Keratinocyte (primary cell): Measurements from ENCODE around the gene ATXN10. TPM values are rescaled to one million over a fixed set of nuclear protein-coding genes. Genes with fewer than 3 reads are reported as not detected.
"Not testable (repeated sequence)": the region's sequence is repeated elsewhere in the genome, so short reads cannot be mapped to it uniquely, and the experiment has no call there.

ENCODE experiments used
- DNase-seq: peaks from one replicate; pipeline ENCODE4 v3.0.0-alpha.2; 2011; ENCODE audit warnings: low read depth, missing footprints, low spot score
- FAIRE-seq: peaks from 2 replicates; lab custom pipeline; 2011; peaks lifted over from hg19 to GRCh38; lab: Jason Lieb, UNC
- H2AFZ ChIP-seq: 2 replicates; pipeline ENCODE4 v1.6.0; 2012; ENCODE audit warnings: low read length, control low read depth, inconsistent platforms; ENCODE audit not compliant: control insufficient read depth
- H3K27ac ChIP-seq: 2 replicates; pipeline ENCODE4 v1.5.1; 2011; ENCODE audit warnings: low read length; ENCODE audit not compliant: control insufficient read depth, insufficient read depth
- H3K27me3 ChIP-seq: 3 replicates; pipeline ENCODE4 v1.6.0; 2011; ENCODE audit warnings: low read length; ENCODE audit not compliant: control insufficient read depth, insufficient read depth; ENCODE audit errors: extremely low read depth
- H3K36me3 ChIP-seq, 2 experiments: 2 replicates in 1 of 2; 3 replicates in 1 of 2; pipeline ENCODE4 v1.5.1; 2011; ENCODE audit warnings: low read length in 2 of 2, mild to moderate bottlenecking in 1 of 2; ENCODE audit not compliant: control insufficient read depth in 2 of 2, insufficient read depth in 2 of 2; ENCODE audit errors: extremely low read depth in 1 of 2
- H3K4me1 ChIP-seq: 3 replicates; pipeline ENCODE4 v1.5.1; 2011; ENCODE audit warnings: low read length; ENCODE audit not compliant: control insufficient read depth, insufficient read depth; ENCODE audit errors: extremely low read depth
- H3K4me2 ChIP-seq: 3 replicates; pipeline ENCODE4 v1.6.0; 2011; ENCODE audit warnings: low read depth, low read length; ENCODE audit not compliant: control insufficient read depth, insufficient read depth; ENCODE audit errors: extremely low read depth
- H3K4me3 ChIP-seq, 3 experiments: fragments of 200-600 bp in 1 of 3; sonication (generic) in 1 of 3; 2 replicates in 2 of 3; 3 replicates in 1 of 3; pipeline ENCODE4 v1.5.1; 2011 to 2016; ENCODE audit warnings: low read length in 3 of 3, mild to moderate bottlenecking in 3 of 3, control low read depth in 2 of 3, inconsistent platforms in 1 of 3, low read depth in 1 of 3, mixed read lengths in 1 of 3, mixed run types in 1 of 3, moderate library complexity in 1 of 3; ENCODE audit not compliant: control insufficient read depth in 2 of 3, insufficient read depth in 2 of 3; ENCODE audit errors: extremely low read depth in 1 of 3
- H3K79me2 ChIP-seq: 2 replicates; pipeline ENCODE4 v1.6.0; 2012; ENCODE audit warnings: low read length; ENCODE audit not compliant: control insufficient read depth, insufficient read depth
- H3K9ac ChIP-seq: 3 replicates; pipeline ENCODE4 v1.6.0; 2011; ENCODE audit warnings: low read length; ENCODE audit not compliant: control insufficient read depth, insufficient read depth; ENCODE audit errors: extremely low read depth
- H3K9me1 ChIP-seq: 3 replicates; pipeline ENCODE4 v1.6.0; 2011; ENCODE audit warnings: low read length; ENCODE audit not compliant: control insufficient read depth, insufficient read depth; ENCODE audit errors: extremely low read depth
- H3K9me3 ChIP-seq: 2 replicates; pipeline ENCODE4 v1.5.1; 2012; ENCODE audit warnings: low read depth, low read length; ENCODE audit not compliant: control insufficient read depth
- H4K20me1 ChIP-seq: 3 replicates; pipeline ENCODE4 v1.6.0; 2011; ENCODE audit warnings: low read length; ENCODE audit not compliant: control insufficient read depth, insufficient read depth; ENCODE audit errors: extremely low read depth
- EZH2 ChIP-seq: IDR thresholded peaks from one replicate; pipeline ENCODE4 v1.6.1; 2012; ENCODE audit warnings: inconsistent platforms, mild to moderate bottlenecking, low read length, moderate library complexity
- dilution Hi-C: fragments of 300-500 bp; cut with MboI; formaldehyde crosslinking; loops from one replicate; pipeline ENCODE4 v1.7.0; 2020; ENCODE audit warnings: low sequenced_read_pairs; ENCODE audit not compliant: extremely low pct_ligation_motif_present
- polyA plus RNA-seq, 5 experiments: library from polyadenylated mRNA; depleted of rRNA in 3 of 5; stranded (reverse) in 3 of 5; stranded (forward) in 1 of 5; unstranded in 1 of 5; fragments of >200 nt; gene quantifications; 1 replicate in 1 of 5; 2 replicates in 3 of 5; 3 replicates in 1 of 5; pipeline versions ENCODE4 v1.2.1 to v1.2.3, GENCODE V29; 2011 to 2012; ENCODE audit warnings: missing spikeins in 2 of 5, low read depth in 1 of 5, low replicate concordance in 1 of 5
- TF ChIP-seq, protein P1 (sequence below), 3 experiments: IDR thresholded peaks in 1 of 3; conservative IDR thresholded peaks in 1 of 3; optimal IDR thresholded peaks in 1 of 3; 2 replicates in 2 of 3; 3 replicates in 1 of 3; pipeline versions ENCODE3 to v1.5.1; 2011; ENCODE audit warnings: low read length in 3 of 3, mild to moderate bottlenecking in 3 of 3, moderate library complexity in 2 of 3, control low read depth in 1 of 3, inconsistent platforms in 1 of 3; ENCODE audit not compliant: insufficient read depth in 2 of 3; ENCODE audit errors: extremely low read depth in 1 of 3

The ATXN10 gene
- polyA plus RNA-seq, 1 donor (not counting 4 experiments of a cell fraction or from before 2014, with no cell fraction given) = 276 TPM

DNA sequence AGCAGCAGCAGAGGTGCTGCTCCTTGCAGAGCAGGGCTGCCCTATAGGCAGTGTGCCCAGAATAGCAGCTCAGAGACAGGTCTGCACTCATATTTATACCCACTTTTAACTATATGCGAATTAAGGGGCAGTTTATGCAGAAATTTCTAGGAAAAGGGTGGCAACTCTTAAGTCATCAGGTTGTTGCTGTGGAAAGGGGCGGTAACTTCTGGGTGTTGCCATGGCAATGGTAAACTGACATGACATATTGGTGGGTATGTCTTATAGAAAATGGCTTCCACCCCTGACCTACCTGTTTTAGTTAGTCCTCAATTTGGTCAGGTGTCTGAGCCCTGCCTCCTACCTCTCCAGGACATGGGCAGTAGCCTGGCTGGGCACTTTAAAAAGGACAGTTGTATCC is 122.3 kb downstream of the ATXN10 start:
- no peaks in the 10 kb centered on the region for H3K4me1 ChIP-seq
- H3K9me1 ChIP-seq = no peaks in the 10 kb centered on the region
- TF ChIP-seq, protein P1, sequence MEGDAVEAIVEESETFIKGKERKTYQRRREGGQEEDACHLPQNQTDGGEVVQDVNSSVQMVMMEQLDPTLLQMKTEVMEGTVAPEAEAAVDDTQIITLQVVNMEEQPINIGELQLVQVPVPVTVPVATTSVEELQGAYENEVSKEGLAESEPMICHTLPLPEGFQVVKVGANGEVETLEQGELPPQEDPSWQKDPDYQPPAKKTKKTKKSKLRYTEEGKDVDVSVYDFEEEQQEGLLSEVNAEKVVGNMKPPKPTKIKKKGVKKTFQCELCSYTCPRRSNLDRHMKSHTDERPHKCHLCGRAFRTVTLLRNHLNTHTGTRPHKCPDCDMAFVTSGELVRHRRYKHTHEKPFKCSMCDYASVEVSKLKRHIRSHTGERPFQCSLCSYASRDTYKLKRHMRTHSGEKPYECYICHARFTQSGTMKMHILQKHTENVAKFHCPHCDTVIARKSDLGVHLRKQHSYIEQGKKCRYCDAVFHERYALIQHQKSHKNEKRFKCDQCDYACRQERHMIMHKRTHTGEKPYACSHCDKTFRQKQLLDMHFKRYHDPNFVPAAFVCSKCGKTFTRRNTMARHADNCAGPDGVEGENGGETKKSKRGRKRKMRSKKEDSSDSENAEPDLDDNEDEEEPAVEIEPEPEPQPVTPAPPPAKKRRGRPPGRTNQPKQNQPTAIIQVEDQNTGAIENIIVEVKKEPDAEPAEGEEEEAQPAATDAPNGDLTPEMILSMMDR (optimal IDR thresholded peaks at IDR 0.05 in 1 of 3, IDR thresholded peaks at IDR 0.05 in 1 of 3, conservative IDR thresholded peaks at IDR 0.05 in 1 of 3; ENCODE audit: extremely low read depth in 1 of 3, insufficient read depth in 2 of 3, low read length in 3 of 3) = no peak
- no peak for TF ChIP-seq EZH2
- dilution Hi-C loops = no loop called here
- peaks cover 4 to 13% of the 10 kb centered on the region in 2 experiments for H3K36me3 ChIP-seq
- FAIRE-seq (no peak), DNase-seq (no peak)
- H2AFZ ChIP-seq = no peak overlapping the region
- no peaks in the 10 kb centered on the region for H3K27me3 ChIP-seq
- no peak overlapping the region for H3K4me3 ChIP-seq
- H3K9ac ChIP-seq = no peak overlapping the region
- H3K79me2 ChIP-seq = no peaks in the 10 kb centered on the region
- H3K9me3 ChIP-seq = no peaks in the 10 kb centered on the region
- no peak overlapping the region for H3K4me2 ChIP-seq
- H4K20me1 ChIP-seq = no peaks in the 10 kb centered on the region
- H3K27ac ChIP-seq = no peak overlapping the region

DNA sequence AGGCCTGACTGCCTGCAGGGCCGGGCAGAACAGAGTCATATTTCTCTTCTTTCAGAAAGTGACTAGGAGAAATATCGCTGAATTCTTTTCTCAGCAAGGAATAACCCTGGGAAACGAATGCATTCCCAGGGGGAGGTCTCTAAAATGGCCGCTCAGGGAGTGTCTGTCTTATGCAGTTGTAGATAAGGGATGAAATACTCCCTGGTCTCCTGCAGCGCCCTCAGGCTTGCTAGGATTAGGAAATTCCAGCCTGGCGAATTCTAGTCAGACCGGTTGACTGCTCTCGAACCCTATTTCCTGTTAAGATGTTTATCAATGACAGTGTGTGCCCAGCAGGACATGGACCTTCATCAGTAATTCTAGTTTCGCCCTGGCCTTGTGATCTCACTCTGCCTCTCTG is 124.4 kb downstream of the ATXN10 start:
- H3K9me1 ChIP-seq, H3K4me1 ChIP-seq, H3K4me2 ChIP-seq, DNase-seq, H3K9ac ChIP-seq, H2AFZ ChIP-seq, H3K4me3 ChIP-seq, H3K27me3 ChIP-seq, dilution Hi-C loops, H3K79me2 ChIP-seq, H3K9me3 ChIP-seq, H4K20me1 ChIP-seq, FAIRE-seq, H3K27ac ChIP-seq: not testable (repeated sequence)
- H3K36me3 ChIP-seq = peaks cover 4 to 13% of the 10 kb centered on the region in 2 experiments

DNA sequence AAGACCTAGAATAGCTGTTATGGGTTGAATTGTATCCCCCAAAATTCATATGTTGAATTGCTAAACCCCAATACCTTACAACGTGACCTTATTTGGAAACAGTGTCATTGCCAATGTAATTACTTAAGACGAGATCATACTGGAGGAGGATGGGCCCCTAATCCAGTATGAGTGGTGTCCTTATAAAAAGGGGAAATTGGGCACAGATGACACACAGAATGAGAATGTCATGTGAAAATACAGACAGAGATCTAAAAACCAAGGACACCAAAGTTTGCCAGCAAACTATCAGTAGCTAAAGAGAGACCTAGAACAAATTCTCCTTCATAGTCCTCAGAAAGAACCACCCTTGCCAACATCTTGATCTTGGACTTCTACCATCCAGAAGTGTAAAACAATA is 127.7 kb downstream of the ATXN10 start:
- dilution Hi-C loops = no loop called here
- no peaks in the 10 kb centered on the region for H3K79me2 ChIP-seq
- no peak overlapping the region for H3K4me2 ChIP-seq
- no peak for DNase-seq
- no peak overlapping the region for H3K4me3 ChIP-seq
- H2AFZ ChIP-seq = no peak overlapping the region
- no peak overlapping the region for H3K27ac ChIP-seq
- H3K27me3 ChIP-seq = no peaks in the 10 kb centered on the region
- peaks cover 4% of the 10 kb centered on the region for H3K4me1 ChIP-seq
- no peaks in the 10 kb centered on the region for H3K9me1 ChIP-seq
- no peaks in the 10 kb centered on the region for H3K9me3 ChIP-seq
- no peak overlapping the region for H3K9ac ChIP-seq
- H4K20me1 ChIP-seq = no peaks in the 10 kb centered on the region
- no peak for FAIRE-seq
- H3K36me3 ChIP-seq = peaks cover 0 to 13% of the 10 kb centered on the region in 2 experiments
- TF ChIP-seq, protein P1 (optimal IDR thresholded peaks at IDR 0.05 in 1 of 3, IDR thresholded peaks at IDR 0.05 in 1 of 3, conservative IDR thresholded peaks at IDR 0.05 in 1 of 3; ENCODE audit: extremely low read depth in 1 of 3, insufficient read depth in 2 of 3, low read length in 3 of 3) = no peak
- TF ChIP-seq EZH2 = no peak
